ENCODE results near the gene HMMR.

DNA sequence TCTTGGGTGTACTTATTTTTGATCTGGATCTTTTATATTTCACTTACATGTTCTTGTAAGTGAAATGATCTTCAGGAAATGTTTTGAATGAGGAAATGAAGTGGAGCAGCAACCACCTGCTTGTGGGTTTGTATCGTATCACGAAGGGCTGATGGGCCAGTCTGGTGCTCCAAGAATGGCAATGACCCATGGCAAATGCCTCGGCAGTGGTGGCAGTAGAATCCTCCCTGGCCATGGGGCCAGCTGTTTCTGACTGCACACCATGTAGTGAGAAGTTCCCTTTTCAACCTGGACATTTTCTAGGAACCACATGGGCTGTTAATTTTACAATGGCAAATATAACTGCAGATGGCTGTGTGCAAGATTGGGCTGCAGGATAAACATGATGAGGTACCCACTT is 74.9 kb downstream of the HMMR start:
- TF ChIP-seq, protein P1, sequence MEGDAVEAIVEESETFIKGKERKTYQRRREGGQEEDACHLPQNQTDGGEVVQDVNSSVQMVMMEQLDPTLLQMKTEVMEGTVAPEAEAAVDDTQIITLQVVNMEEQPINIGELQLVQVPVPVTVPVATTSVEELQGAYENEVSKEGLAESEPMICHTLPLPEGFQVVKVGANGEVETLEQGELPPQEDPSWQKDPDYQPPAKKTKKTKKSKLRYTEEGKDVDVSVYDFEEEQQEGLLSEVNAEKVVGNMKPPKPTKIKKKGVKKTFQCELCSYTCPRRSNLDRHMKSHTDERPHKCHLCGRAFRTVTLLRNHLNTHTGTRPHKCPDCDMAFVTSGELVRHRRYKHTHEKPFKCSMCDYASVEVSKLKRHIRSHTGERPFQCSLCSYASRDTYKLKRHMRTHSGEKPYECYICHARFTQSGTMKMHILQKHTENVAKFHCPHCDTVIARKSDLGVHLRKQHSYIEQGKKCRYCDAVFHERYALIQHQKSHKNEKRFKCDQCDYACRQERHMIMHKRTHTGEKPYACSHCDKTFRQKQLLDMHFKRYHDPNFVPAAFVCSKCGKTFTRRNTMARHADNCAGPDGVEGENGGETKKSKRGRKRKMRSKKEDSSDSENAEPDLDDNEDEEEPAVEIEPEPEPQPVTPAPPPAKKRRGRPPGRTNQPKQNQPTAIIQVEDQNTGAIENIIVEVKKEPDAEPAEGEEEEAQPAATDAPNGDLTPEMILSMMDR (optimal IDR thresholded peaks at IDR 0.05 in 1 of 3, IDR thresholded peaks at IDR 0.05 in 1 of 3, conservative IDR thresholded peaks at IDR 0.05 in 1 of 3; ENCODE audit: extremely low read depth in 1 of 3, insufficient read depth in 2 of 3, low read length in 3 of 3), result no peak
- no peak for TF ChIP-seq EZH2 (IDR thresholded peaks at IDR 0.05; ENCODE audit: low read length)
